IMR-90 (cell line): ENCODE results near the gene PRKD1. TPM values are rescaled to one million over a fixed set of nuclear protein-coding genes. Genes with fewer than 3 reads are reported as not detected.
A peak's percentile ranks its signal among the peaks of the same experiment; 100 is the strongest.

Experiments used
- ATAC-seq: fragments of 200-7000 bp; cut with Tn5 transposase; 2 replicates; pipeline ENCODE4 v1.9.1; 2020; ENCODE audit warnings: low read depth, mild to moderate bottlenecking, moderate library complexity
- BruUV-seq: library from RNA; stranded (reverse); fragments of 400-500 nt; replicated peaks from 2 replicates; lab custom pipeline; 2021; lab: Mats Ljungman, UMichigan
- CTCF ChIA-PET: fragments of 300-600 bp; formaldehyde crosslinking; extraction: SDS; loops from one replicate; lab custom pipeline; 2021; ENCODE audit warnings: antibody characterized with exemption; lab: Yijun Ruan, JAX
- POLR2A ChIA-PET: fragments of 300-600 bp; sonication (Branson Sonifier 250); formaldehyde crosslinking; loops from one replicate; lab custom pipeline; 2022; ENCODE audit warnings: antibody characterized with exemption; ENCODE audit not compliant: unreplicated experiment; lab: Charles Lee
- DNase-seq: peaks from one replicate; pipeline ENCODE4 v3.0.0; 2013
- H2AFZ ChIP-seq: replicated peaks from 2 replicates; pipeline ENCODE3; 2013; ENCODE audit warnings: low read length, mild to moderate bottlenecking; ENCODE audit not compliant: poor library complexity
- H2AK5ac ChIP-seq: 2 replicates; pipeline ENCODE4 v1.6.1; 2013; ENCODE audit warnings: low read depth, low read length, inconsistent platforms
- H2AK9ac ChIP-seq: replicated peaks from 2 replicates; pipeline ENCODE3; 2013; ENCODE audit warnings: mild to moderate bottlenecking, low read depth, low read length, moderate library complexity; ENCODE audit not compliant: poor library complexity
- H2BK120ac ChIP-seq: 2 replicates; pipeline ENCODE4 v1.6.1; 2013; ENCODE audit warnings: low read depth, low read length, inconsistent platforms
- H2BK15ac ChIP-seq: 3 replicates; pipeline ENCODE4 v1.6.1; 2013; ENCODE audit warnings: low read depth, low read length, inconsistent platforms
- H2BK20ac ChIP-seq: 2 replicates; pipeline ENCODE4 v1.6.1; 2013; ENCODE audit warnings: low read depth, mild to moderate bottlenecking, inconsistent platforms, low read length, moderate library complexity
- H2BK5ac ChIP-seq: 2 replicates; pipeline ENCODE4 v1.6.1; 2013; ENCODE audit warnings: mild to moderate bottlenecking, low read depth, low read length, inconsistent platforms; ENCODE audit not compliant: poor library complexity, severe bottlenecking
- H3K14ac ChIP-seq: replicated peaks from 2 replicates; pipeline ENCODE4 v1.6.1; 2013; ENCODE audit warnings: low read depth, low read length, inconsistent platforms
- H3K18ac ChIP-seq: 2 replicates; pipeline ENCODE4 v1.6.1; 2013; ENCODE audit warnings: low read depth, low read length, control low read depth
- H3K23ac ChIP-seq: 2 replicates; pipeline ENCODE4 v1.6.1; 2013; ENCODE audit warnings: low read depth, low read length, inconsistent platforms
- H3K27ac ChIP-seq: 2 replicates; pipeline ENCODE4 v1.5.1; 2013; ENCODE audit warnings: mild to moderate bottlenecking, control low read depth, low read length; ENCODE audit not compliant: insufficient read depth
- H3K27me3 ChIP-seq: 2 replicates; pipeline ENCODE4 v1.6.1; 2013; ENCODE audit warnings: low read length; ENCODE audit not compliant: control insufficient read depth, insufficient read depth
- H3K36me3 ChIP-seq: 2 replicates; pipeline ENCODE4 v1.6.1; 2013; ENCODE audit warnings: low read length, mixed read lengths; ENCODE audit not compliant: control insufficient read depth, insufficient read depth
- H3K4ac ChIP-seq: 2 replicates; pipeline ENCODE4 v1.6.1; 2013; ENCODE audit warnings: low read depth, low read length, inconsistent platforms
- H3K4me1 ChIP-seq: 2 replicates; pipeline ENCODE4 v1.6.1; 2013; ENCODE audit warnings: low read length, mixed read lengths; ENCODE audit not compliant: control insufficient read depth, insufficient read depth
- H3K4me2 ChIP-seq: 2 replicates; pipeline ENCODE4 v1.6.1; 2013; ENCODE audit warnings: low read depth, mild to moderate bottlenecking, control low read depth, low read length, moderate library complexity
- H3K4me3 ChIP-seq: 2 replicates; pipeline ENCODE4 v1.5.1; 2013; ENCODE audit warnings: low read depth, mild to moderate bottlenecking, control low read depth, low read length, moderate library complexity; ENCODE audit not compliant: insufficient read depth
- H3K56ac ChIP-seq: 2 replicates; pipeline ENCODE4 v1.6.1; 2013; ENCODE audit warnings: low read length, inconsistent platforms; ENCODE audit not compliant: insufficient read depth; ENCODE audit errors: extremely low read depth
- H3K79me1 ChIP-seq, 2 experiments: 2 replicates each; pipeline ENCODE4 v1.6.1; 2013; ENCODE audit warnings: low read length in 2 of 2, inconsistent platforms in 1 of 2, low read depth in 1 of 2
- H3K9ac ChIP-seq: 2 replicates; pipeline ENCODE4 v1.6.1; 2013; ENCODE audit warnings: low read depth, low read length, control low read depth
- H3K9me1 ChIP-seq: 2 replicates; pipeline ENCODE4 v1.6.1; 2013; ENCODE audit warnings: low read length, inconsistent platforms; ENCODE audit not compliant: insufficient read depth
- H3K9me3 ChIP-seq: 2 replicates; pipeline ENCODE4 v1.6.1; 2013; ENCODE audit warnings: low read length; ENCODE audit not compliant: control insufficient read depth, insufficient read depth
- H4K20me1 ChIP-seq: 2 replicates; pipeline ENCODE4 v1.6.1; 2013; ENCODE audit warnings: low read length, inconsistent platforms; ENCODE audit not compliant: insufficient read depth
- H4K5ac ChIP-seq: 2 replicates; pipeline ENCODE4 v1.6.1; 2013; ENCODE audit warnings: mild to moderate bottlenecking, low read depth, low read length, control low read depth
- H4K8ac ChIP-seq, 2 experiments: 2 replicates each; pipeline ENCODE4 v1.6.1; 2013; ENCODE audit warnings: low read depth in 2 of 2, low read length in 2 of 2, control low read depth in 1 of 2, inconsistent platforms in 1 of 2
- H4K91ac ChIP-seq: 2 replicates; pipeline ENCODE4 v1.6.1; 2013; ENCODE audit warnings: low read depth, low read length, inconsistent platforms; ENCODE audit not compliant: insufficient read depth
- CEBPB ChIP-seq: IDR thresholded peaks from 2 replicates; pipeline ENCODE4 v1.6.1; 2012; ENCODE audit warnings: low read depth, low read length, improper control_type of control experiment
- RAD21 ChIP-seq: IDR thresholded peaks from 2 replicates; pipeline ENCODE4 v1.6.1; 2012; ENCODE audit warnings: low read length, improper control_type of control experiment
- WGBS, 2 experiments: methylation state at CpG; one replicate each; pipeline versions ENCODE4 v1.1.5 to v1.1.7; 2013; ENCODE audit warnings: missing lambda C conversion rate in 2 of 2; ENCODE audit not compliant: insufficient read length in 1 of 2; ENCODE audit errors: extremely low coverage in 2 of 2; 5-methylcytosine and 5-hydroxymethylcytosine counted together
- dilution Hi-C: fragments of 300-500 bp; cut with HindIII; formaldehyde crosslinking; loops from one replicate; pipeline ENCODE4 v1.14.3; 2018; ENCODE audit warnings: low sequenced_read_pairs; ENCODE audit not compliant: unreplicated experiment
- in situ Hi-C: fragments of 300-500 bp; cut with MboI; formaldehyde crosslinking; loops from 3 replicates; pipeline ENCODE4 v1.14.3; 2019; ENCODE audit warnings: low sequenced_read_pairs, inconsistent platforms, mixed read lengths
- intact Hi-C: fragments of 100-400 bp; cut with micrococcal nuclease; formaldehyde crosslinking; loops from 2 replicates; pipeline ENCODE4 v1.10.0; 2022
- polyA plus RNA-seq, 3 experiments: library from polyadenylated mRNA; depleted of rRNA; stranded (reverse); fragments of >200 nt; gene quantifications; 2 replicates each; pipeline ENCODE4 v1.2.3, GENCODE V29; 2012; ENCODE audit warnings: low replicate concordance in 1 of 3
- total RNA-seq: library from RNA; depleted of rRNA; stranded (reverse); fragments of >200 nt; gene quantifications from 2 replicates; pipeline ENCODE4 v1.2.3, GENCODE V29; 2012
- TF ChIP-seq, protein P1 (sequence below): conservative IDR thresholded peaks from 2 replicates; pipeline ENCODE4 v1.5.1; 2012; ENCODE audit warnings: mild to moderate bottlenecking, low read depth, low read length, improper control_type of control experiment

Gene PRKD1
- total and polyA plus RNA-seq, 2 of the 4 experiments (the other 2 are of a cell fraction), result 12.9 to 14.2 TPM

DNA sequence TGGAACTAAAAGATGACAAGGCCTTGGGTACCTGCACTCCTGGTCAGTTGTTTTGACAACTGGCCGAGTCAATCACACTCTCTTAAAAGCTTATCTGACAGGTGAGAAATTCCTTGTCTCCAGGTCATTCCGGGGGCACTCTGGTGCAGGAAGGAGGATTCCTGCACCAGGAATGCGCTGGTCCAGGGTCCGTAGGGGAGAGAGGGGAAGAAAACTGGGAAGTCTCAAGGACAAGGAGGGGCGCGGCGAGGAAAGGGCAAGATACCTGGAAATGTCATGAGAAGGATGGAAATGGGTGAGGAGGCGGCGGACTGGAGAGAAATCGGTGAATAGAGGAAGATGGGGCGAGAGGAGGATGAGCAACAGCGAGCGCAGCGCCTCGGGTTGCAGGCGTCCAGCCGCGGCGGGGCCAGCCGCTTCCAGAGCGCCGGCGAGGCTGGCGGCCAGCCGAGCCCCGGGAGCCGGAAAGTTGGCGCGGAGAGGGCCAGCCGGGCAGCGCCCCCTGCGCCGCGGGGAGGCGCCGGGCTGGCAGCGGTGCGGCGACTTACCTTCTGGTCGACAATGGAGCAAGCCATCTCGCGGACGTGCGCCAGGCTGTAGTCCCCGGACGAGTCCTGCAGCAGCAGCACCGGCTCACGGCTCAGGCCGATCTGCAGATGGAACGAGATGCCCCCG lies 809 bp downstream of the PRKD1 start:
- Histone ChIP-seq H4K20me1 (peaks cover 17% of the 10 kb centered on the region; the same call in 1 of the 2 replicates), H2BK15ac (peak overlapping the region; percentile 19; the same call in 2 of the 3 replicates), H3K4me3 (peak overlapping the region; percentile 75), H3K23ac (peak overlapping the region; percentile 94), H2BK20ac (no peak overlapping the region), H3K4me1 (peaks cover 5% of the 10 kb centered on the region), H4K91ac (peak overlapping the region; percentile 60), H3K27ac (peak overlapping the region; percentile 63), H3K27me3 (no peaks in the 10 kb centered on the region), H3K79me1 (peaks cover 5 to 34% of the 10 kb centered on the region in 2 experiments; a peak in 3 of 4 replicates), H3K9me3 (no peaks in the 10 kb centered on the region), H2AK5ac (peak overlapping the region; percentile 27; the same call in 1 of the 2 replicates), H3K56ac (peak overlapping the region; percentile 70; the same call in 1 of the 2 replicates), H3K9ac (peak overlapping the region; percentile 78), H3K18ac (peak overlapping the region; percentile 22), H2AK9ac (peak overlapping the region; percentile 85), H2AFZ (peak overlapping the region; percentile 94), H3K9me1 (peaks cover 9% of the 10 kb centered on the region), H3K14ac (peak overlapping the region; percentile 90), H2BK120ac (peak overlapping the region; percentile 59), H3K4me2 (peak overlapping the region; percentile 99), H4K5ac (peak overlapping the region; percentile 3), H2BK5ac (peak overlapping the region; percentile 48), H3K36me3 (no peaks in the 10 kb centered on the region), H4K8ac (peak overlapping the region in 1 of 2 experiments; percentile 51; a peak in 1 of 4 replicates), H3K4ac (peak overlapping the region; percentile 68)
- ChIA-PET CTCF (interaction anchor here (0.7 kb wide), 1 partner anchor 115 kb away, joined by 3 read pairs; no protein-coding TSS in a partner anchor), POLR2A (interaction anchor here (0.6 to 0.7 kb wide), 2 partner anchors 22 to 1467 kb away, joined by 3 to 11 read pairs; no protein-coding TSS in a partner anchor)
- WGBS, 2 experiments, result 0% methylated on average over 23 of the region's 51 CpGs; no CpG with 5 or more reads in 1 of the 2 experiments
- dilution Hi-C loops, result no loop called here
- intact Hi-C loops, result loop anchor here (1.0 to 10.0 kb wide), 7 partner anchors 80 to 1172 kb away; no protein-coding TSS in a partner anchor
- TF ChIP-seq CEBPB (no peak), RAD21 (peak; percentile 8; the same call in 1 of the 2 replicates)
- TF ChIP-seq, protein P1, sequence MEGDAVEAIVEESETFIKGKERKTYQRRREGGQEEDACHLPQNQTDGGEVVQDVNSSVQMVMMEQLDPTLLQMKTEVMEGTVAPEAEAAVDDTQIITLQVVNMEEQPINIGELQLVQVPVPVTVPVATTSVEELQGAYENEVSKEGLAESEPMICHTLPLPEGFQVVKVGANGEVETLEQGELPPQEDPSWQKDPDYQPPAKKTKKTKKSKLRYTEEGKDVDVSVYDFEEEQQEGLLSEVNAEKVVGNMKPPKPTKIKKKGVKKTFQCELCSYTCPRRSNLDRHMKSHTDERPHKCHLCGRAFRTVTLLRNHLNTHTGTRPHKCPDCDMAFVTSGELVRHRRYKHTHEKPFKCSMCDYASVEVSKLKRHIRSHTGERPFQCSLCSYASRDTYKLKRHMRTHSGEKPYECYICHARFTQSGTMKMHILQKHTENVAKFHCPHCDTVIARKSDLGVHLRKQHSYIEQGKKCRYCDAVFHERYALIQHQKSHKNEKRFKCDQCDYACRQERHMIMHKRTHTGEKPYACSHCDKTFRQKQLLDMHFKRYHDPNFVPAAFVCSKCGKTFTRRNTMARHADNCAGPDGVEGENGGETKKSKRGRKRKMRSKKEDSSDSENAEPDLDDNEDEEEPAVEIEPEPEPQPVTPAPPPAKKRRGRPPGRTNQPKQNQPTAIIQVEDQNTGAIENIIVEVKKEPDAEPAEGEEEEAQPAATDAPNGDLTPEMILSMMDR, result peak; percentile 23; the same call in 1 of the 2 replicates
- BruUV-seq, result TSS peak; percentile 24
- peak; percentile 33 for ATAC-seq
- in situ Hi-C loops, result no loop called here
- DNase-seq, result peak; percentile 43
